GM12874 (cell line): ENCODE measurements around the gene ADRB1.

Source experiments
- CTCF ChIP-seq: IDR thresholded peaks from 2 replicates; pipeline ENCODE4 v1.5.1; 2011; ENCODE audit warnings: low read depth, mild to moderate bottlenecking, control low read depth, low read length, moderate library complexity; ENCODE audit not compliant: insufficient read depth

Gene ADRB1

GRCh38 chr10:114083040-114083439 lies 39.4 kb downstream of the ADRB1 start:
- no peak for TF ChIP-seq CTCF

- no peak for TF ChIP-seq CTCF
Measured at GRCh38 chr10:114084215-114084614, 40.5 kb downstream of the ADRB1 start.

GRCh38 chr10:114087255-114087654 lies 43.6 kb downstream of the ADRB1 start:
- peak; percentile 15; the same call in 1 of the 2 replicates for TF ChIP-seq CTCF

- no peak for TF ChIP-seq CTCF
Measured at GRCh38 chr10:114087655-114088054, 44.0 kb downstream of the ADRB1 start.

- no peak for TF ChIP-seq CTCF
Measured at GRCh38 chr10:114094795-114095194, 51.1 kb downstream of the ADRB1 start.

- no peak for TF ChIP-seq CTCF
Measured at GRCh38 chr10:114095559-114096337, 52.1 kb downstream of the ADRB1 start.
